CD4-positive, alpha-beta T cell treated with Interleukin-10 for 1 hour (primary cell): Measurements from ENCODE around the gene CPSF4L.
"Not testable (repeated sequence)": the region's sequence is repeated elsewhere in the genome, so short reads cannot be mapped to it uniquely, and the experiment has no call there.

Source experiments
- DNase-seq: peaks from one replicate; pipeline ENCODE4 v3.0.0-alpha.2; 2020

Gene CPSF4L

GRCh38 chr17:73267648-73268537, 6.2 kb upstream of the CPSF4L start:
- no peak for DNase-seq

- no peak for DNase-seq
These were observed 5.1 kb upstream of the CPSF4L start for GRCh38 chr17:73266796-73267195.

GRCh38 chr17:73265646-73266640, 4.3 kb upstream of the CPSF4L start:
- no peak for DNase-seq

- DNase-seq: not testable (repeated sequence)
These were observed 2.8 kb upstream of the CPSF4L start for GRCh38 chr17:73264448-73264847.

GRCh38 chr17:73262676-73263642, 1.3 kb upstream of the CPSF4L start:
- DNase-seq: no peak

GRCh38 chr17:73261952-73262675, 434 bp upstream of the CPSF4L start:
- DNase-seq: no peak

- DNase-seq: no peak
These were observed 4.2 kb downstream of the CPSF4L start for GRCh38 chr17:73257516-73257915.

- no peak for DNase-seq
These were observed 5.5 kb downstream of the CPSF4L start for GRCh38 chr17:73256220-73256619.

- DNase-seq: peak; percentile 47
These were observed 6.0 kb downstream of the CPSF4L start for GRCh38 chr17:73255671-73256181.

- no peak for DNase-seq
These were observed 9.8 kb downstream of the CPSF4L start for GRCh38 chr17:73251871-73252270.

- DNase-seq: no peak
These were observed 10.6 kb downstream of the CPSF4L start for GRCh38 chr17:73250851-73251640.

- DNase-seq: no peak
These were observed 12.0 kb downstream of the CPSF4L start for GRCh38 chr17:73249700-73250099.

- no peak for DNase-seq
These were observed 13.1 kb downstream of the CPSF4L start for GRCh38 chr17:73248532-73248931.

- no peak for DNase-seq
These were observed 14.0 kb downstream of the CPSF4L start for GRCh38 chr17:73247726-73248125.

- no peak for DNase-seq
These were observed 21.1 kb downstream of the CPSF4L start for GRCh38 chr17:73240561-73240960.

GRCh38 chr17:73237714-73238113, 24.0 kb downstream of the CPSF4L start:
- peak; percentile 20 for DNase-seq

GRCh38 chr17:73234736-73235135, 26.9 kb downstream of the CPSF4L start:
- DNase-seq: no peak

- DNase-seq: peak; percentile 19
These were observed 28.9 kb downstream of the CPSF4L start for GRCh38 chr17:73232587-73233373.

- DNase-seq: peak; percentile 97
These were observed 29.7 kb downstream of the CPSF4L start for GRCh38 chr17:73231841-73232586.
